Gastroesophageal sphincter (tissue), 4 donors: ENCODE data around the gene UTS2. TPM values are rescaled to one million over a fixed set of nuclear protein-coding genes. Genes with fewer than 3 reads are reported as not detected.

ENCODE experiments used
- ATAC-seq: fragments of 150-250 bp; one replicate; pipeline ENCODE4 v1.9.1; 2016; ENCODE audit warnings: mild to moderate bottlenecking, moderate library complexity
- H3K27ac ChIP-seq, 4 donors: fragments of 200-600 bp; sonication (generic) in 3 of 4; 1 replicate in 3 of 4; 2 replicates in 1 of 4; pipeline ENCODE4 v1.5.1; 2016 to 2019
- H3K27me3 ChIP-seq: fragments of 200-600 bp; sonication (generic); one replicate; pipeline ENCODE4 v1.5.1; 2019
- H3K36me3 ChIP-seq, 2 donors: fragments of 200-600 bp; sonication (generic); one replicate each; pipeline ENCODE4 v1.5.1; 2019; ENCODE audit warnings: control low read depth in 1 of 2
- H3K4me1 ChIP-seq, 3 donors: fragments of 200-600 bp; sonication (generic); 1 replicate in 2 of 3; 2 replicates in 1 of 3; pipeline ENCODE4 v1.5.1; 2016 to 2019; ENCODE audit warnings: control low read depth in 2 of 3
- H3K4me3 ChIP-seq, 2 donors: fragments of 200-600 bp; sonication (generic); one replicate each; pipeline ENCODE4 v1.5.1; 2019; ENCODE audit warnings: mild to moderate bottlenecking in 1 of 2, moderate library complexity in 1 of 2
- H3K9me3 ChIP-seq, 3 donors: fragments of 200-600 bp; sonication (generic); one replicate each; pipeline ENCODE4 v1.5.1; 2017 to 2019; ENCODE audit warnings: control low read depth in 2 of 3
- EP300 ChIP-seq: sonication (generic); formaldehyde crosslinking; IDR thresholded peaks from one replicate; pipeline ENCODE4 v1.6.1; 2017; ENCODE audit warnings: antibody characterized with exemption, mild to moderate bottlenecking
- POLR2A ChIP-seq, 2 donors: fragments of 450-650 bp; IDR thresholded peaks; one replicate each; pipeline ENCODE4 v1.6.1; 2017; ENCODE audit warnings: antibody characterized with exemption in 2 of 2, mild to moderate bottlenecking in 2 of 2, moderate library complexity in 1 of 2
- POLR2AphosphoS5 ChIP-seq: sonication (generic); formaldehyde crosslinking; IDR thresholded peaks from one replicate; pipeline ENCODE4 v1.6.1; 2017; ENCODE audit warnings: antibody characterized with exemption
- WGBS, 2 donors: methylation state at CpG; one replicate each; pipeline ENCODE4 v1.1.5; 2018; ENCODE audit warnings: low coverage in 1 of 2; 5-methylcytosine and 5-hydroxymethylcytosine counted together
- total RNA-seq, 4 donors: library from RNA; depleted of rRNA; stranded (reverse); fragments of >200 nt; gene quantifications; one replicate each; pipeline ENCODE4 v1.1.0, GENCODE V29; 2016
- TF ChIP-seq, protein P1 (sequence below), 4 experiments: fragments of 200-600 bp in 2 of 4; fragments of 450-650 bp in 2 of 4; sonication (generic) in 1 of 4; IDR thresholded peaks; one replicate each; pipeline ENCODE4 v1.5.1; 2017 to 2019; ENCODE audit warnings: antibody characterized with exemption in 4 of 4, mild to moderate bottlenecking in 2 of 4, moderate library complexity in 2 of 4

Gene UTS2
- total RNA-seq, 4 donors from 2014 or later: 0.31 to 0.42 TPM; not detected in 2

DNA sequence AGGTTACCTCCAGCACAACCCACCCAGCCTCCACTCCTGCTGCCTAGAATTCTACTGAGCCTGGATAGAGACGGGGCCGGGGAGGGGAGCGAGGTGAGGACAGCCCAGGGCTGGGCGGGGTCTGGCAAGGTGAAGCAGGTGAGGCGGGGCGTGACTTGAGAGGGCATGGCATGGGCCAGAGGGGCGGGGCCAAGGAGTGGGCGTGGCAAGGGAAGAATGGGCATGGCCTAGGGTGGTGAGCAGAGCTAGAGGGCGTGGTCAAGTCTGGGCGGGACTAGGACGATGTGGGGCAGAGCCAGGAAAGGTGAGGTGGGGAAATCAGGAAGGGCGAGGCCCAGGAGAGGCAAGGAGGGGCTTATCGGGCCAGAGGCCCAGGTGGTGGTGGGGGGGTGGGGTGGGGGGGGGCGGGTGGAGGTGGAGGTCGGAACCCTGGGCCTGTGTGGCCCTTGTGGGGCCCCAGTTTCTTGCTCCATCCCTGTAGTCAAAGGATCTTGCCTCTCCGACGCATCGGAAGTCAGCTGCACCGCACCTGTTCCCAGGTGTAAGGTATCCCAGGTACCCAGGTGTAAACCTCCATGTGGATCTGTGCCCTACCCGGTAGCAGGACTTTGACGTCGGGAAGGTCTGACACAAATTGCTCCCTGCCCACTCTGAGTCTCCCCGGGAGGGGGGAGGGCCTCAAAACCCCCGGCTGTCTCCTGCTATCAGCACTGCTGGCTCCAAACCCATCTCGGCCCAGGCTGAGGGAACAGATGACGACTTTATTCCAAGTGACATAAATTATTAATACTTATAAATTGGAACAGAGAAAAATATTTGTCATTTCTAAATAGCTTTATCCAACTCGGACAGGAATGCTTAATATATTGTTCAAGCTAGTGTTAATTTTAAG is 32.9 kb upstream of the UTS2 start:
- Histone ChIP-seq H3K4me1 (no peaks in the 10 kb centered on the region), H3K4me3 (no peak overlapping the region), H3K27me3 (peaks cover 51% of the 10 kb centered on the region), H3K36me3 (no peaks in the 10 kb centered on the region), H3K9me3 (no peaks in the 10 kb centered on the region), H3K27ac (no peak overlapping the region)
- no peak for ATAC-seq
- TF ChIP-seq, protein P1, sequence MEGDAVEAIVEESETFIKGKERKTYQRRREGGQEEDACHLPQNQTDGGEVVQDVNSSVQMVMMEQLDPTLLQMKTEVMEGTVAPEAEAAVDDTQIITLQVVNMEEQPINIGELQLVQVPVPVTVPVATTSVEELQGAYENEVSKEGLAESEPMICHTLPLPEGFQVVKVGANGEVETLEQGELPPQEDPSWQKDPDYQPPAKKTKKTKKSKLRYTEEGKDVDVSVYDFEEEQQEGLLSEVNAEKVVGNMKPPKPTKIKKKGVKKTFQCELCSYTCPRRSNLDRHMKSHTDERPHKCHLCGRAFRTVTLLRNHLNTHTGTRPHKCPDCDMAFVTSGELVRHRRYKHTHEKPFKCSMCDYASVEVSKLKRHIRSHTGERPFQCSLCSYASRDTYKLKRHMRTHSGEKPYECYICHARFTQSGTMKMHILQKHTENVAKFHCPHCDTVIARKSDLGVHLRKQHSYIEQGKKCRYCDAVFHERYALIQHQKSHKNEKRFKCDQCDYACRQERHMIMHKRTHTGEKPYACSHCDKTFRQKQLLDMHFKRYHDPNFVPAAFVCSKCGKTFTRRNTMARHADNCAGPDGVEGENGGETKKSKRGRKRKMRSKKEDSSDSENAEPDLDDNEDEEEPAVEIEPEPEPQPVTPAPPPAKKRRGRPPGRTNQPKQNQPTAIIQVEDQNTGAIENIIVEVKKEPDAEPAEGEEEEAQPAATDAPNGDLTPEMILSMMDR (IDR thresholded peaks at IDR 0.05): no peak
- TF ChIP-seq EP300 (no peak), POLR2A (IDR thresholded peaks at IDR 0.05) (no peak), POLR2AphosphoS5 (no peak)
- WGBS, 2 donors: 26 to 50% methylated on average over 1 to 23 of the region's 27 CpGs

DNA sequence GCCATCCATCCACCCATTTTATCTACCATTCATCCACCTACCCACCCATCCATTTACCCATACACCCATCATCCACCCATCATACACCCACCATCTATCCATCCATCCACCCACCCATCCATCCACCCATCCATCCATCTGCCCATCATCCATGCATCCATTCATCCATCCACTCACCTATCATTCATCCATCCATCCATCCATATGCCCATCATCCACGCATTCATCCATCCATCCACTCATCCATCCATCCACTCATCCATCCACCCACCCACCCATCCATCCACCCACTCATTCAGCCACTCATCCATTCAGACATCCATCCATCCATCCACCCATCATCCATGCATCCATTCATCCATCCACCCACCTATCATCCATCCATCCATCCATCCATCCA is 31.9 kb upstream of the UTS2 start:
- no peak for TF ChIP-seq POLR2A (IDR thresholded peaks at IDR 0.05)
- no peak for TF ChIP-seq POLR2AphosphoS5
- TF ChIP-seq EP300: no peak
- TF ChIP-seq, protein P1 (IDR thresholded peaks at IDR 0.05): no peak
- WGBS, 2 donors: 93 to 100% methylated on average over 1 of the region's 1 CpG
- Histone ChIP-seq H3K27me3 (peaks cover 45% of the 10 kb centered on the region), H3K4me3 (no peak overlapping the region), H3K36me3 (no peaks in the 10 kb centered on the region), H3K9me3 (no peaks in the 10 kb centered on the region), H3K27ac (no peak overlapping the region), H3K4me1 (no peaks in the 10 kb centered on the region)
- no peak for ATAC-seq

DNA sequence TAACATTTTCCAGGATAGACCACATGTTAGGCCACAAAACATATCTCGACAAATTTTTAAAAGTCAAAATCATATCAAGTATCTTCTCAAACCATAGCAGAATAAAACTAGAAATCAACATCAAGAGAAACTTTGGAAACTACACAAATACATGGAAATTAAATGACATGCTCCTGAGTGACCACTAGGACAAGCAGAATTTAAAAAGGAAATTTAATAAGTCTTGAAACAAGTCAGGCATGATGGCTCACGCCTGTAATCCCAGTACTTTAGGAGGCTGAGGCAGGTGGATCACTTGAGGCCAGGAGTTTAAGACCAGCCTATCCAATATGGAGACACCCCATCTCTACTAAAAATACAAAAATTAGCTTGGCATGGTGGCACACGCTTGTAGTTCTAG is 26.4 kb upstream of the UTS2 start:
- peaks cover 0 to 17% (median 0%) of the 10 kb centered on the region in 3 donors for H3K9me3 ChIP-seq
- no peaks in the 10 kb centered on the region for H3K36me3 ChIP-seq
- no peak overlapping the region for H3K27ac ChIP-seq
- TF ChIP-seq POLR2AphosphoS5: no peak
- TF ChIP-seq, protein P1 (IDR thresholded peaks at IDR 0.05): no peak
- TF ChIP-seq POLR2A (IDR thresholded peaks at IDR 0.05): no peak
- no peak for TF ChIP-seq EP300
- 78 to 85% methylated on average over 2 to 3 of the region's 3 CpGs for WGBS, 2 donors
- peaks cover 6% of the 10 kb centered on the region for H3K27me3 ChIP-seq
- H3K4me3 ChIP-seq: no peak overlapping the region
- ATAC-seq: no peak
- no peaks in the 10 kb centered on the region for H3K4me1 ChIP-seq

DNA sequence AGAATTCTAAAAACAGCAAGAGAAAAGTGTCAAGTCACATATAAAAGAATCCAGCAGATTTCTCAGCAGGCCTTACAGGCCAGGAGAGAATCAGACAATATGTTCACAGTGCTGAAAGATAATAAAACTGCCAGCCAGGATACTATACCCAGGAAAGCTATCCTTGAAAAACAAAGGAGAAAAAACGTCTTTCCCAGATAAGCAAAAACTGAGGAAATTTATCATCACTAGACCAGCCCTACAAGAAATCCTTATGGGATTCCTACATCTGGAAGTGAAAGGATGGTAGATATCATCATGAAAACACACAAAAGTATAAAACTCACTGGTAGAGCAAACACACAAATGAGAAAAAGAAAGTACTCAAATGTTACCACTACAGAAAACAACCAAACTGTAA is 25.2 kb upstream of the UTS2 start:
- Histone ChIP-seq H3K36me3 (no peaks in the 10 kb centered on the region), H3K27ac (no peak overlapping the region), H3K9me3 (peaks cover 0 to 17% (median 0%) of the 10 kb centered on the region in 3 donors), H3K4me1 (no peaks in the 10 kb centered on the region), H3K4me3 (no peak overlapping the region), H3K27me3 (peaks cover 6% of the 10 kb centered on the region)
- no peak for ATAC-seq
- TF ChIP-seq POLR2A (IDR thresholded peaks at IDR 0.05) (no peak), EP300 (no peak), POLR2AphosphoS5 (no peak)
- TF ChIP-seq, protein P1 (IDR thresholded peaks at IDR 0.05): no peak
- 45 to 50% methylated on average over 1 of the region's 1 CpG for WGBS, 2 donors
